IPS-NIHi7 (cell line): ENCODE data around the gene FAM163B.

ENCODE experiments used
- DNase-seq: peaks from one replicate; pipeline ENCODE4 v3.0.0; 2012; ENCODE audit warnings: mixed read lengths; ENCODE audit errors: extremely low spot score

Gene FAM163B

DNA sequence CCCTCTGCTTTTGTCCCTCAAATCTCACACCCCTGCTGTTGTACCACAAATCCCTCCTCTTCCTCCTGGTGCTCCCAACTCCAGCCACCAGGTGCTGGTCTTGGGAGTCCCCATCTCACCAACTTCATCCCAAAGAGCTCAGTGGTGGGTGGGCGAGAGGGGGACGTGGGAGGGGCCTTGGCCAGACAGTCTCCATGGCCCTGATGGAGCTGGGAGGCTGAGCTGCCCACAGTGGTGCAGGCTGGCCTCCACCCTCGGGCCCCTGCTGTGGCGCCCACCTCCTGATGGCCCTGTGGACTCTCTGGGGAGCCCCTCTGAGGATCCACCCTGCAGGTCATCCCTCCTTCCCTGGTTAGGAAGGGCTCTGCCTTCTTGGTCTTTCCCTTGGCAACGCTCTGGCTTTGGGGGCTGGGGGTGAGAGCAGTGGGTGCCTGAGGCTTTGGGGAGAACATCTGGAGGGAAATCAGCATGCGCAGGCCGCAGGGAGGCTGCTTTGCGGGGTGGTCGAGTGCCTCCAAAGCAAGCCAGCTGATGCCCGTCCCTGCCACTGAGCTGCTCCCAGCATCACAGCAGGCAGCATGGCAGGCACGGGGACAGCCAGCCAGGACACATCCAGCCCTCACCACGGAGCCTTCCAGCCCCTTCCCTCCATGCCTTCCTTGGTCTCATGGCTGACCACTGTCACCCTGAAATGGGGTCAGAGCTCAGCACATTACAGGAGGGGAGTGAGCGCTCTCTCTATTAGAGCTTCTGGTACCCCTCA, 7.6 kb upstream of the FAM163B start:
- no peak for DNase-seq

DNA sequence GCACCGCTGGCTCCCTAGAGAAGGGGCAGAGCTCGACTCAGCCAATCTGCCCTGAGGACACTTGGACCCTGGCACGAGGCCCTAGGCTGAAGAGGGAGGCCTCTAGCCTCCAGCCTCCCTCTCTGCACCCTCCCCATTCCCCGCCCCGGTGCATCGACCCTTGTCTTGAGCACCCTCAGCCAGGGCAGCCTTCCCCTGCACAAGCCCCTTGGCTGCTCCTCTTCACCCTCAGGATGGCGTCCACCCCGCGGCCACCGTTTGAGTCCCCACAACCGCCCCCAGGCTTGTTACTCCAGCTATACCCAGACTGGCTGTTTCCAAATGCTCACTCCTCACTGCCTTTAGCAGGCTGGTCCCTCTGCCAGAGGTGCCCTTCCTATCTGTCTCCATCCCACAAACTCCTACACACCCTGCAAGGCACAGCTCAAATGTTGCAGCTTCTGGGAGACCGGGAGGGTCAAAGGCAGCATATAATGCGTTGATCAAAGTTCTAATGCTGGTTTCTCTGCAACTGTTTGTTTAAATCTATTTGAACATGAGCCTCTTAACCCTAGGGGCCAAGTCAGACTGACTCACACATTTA, 6.5 kb upstream of the FAM163B start:
- no peak for DNase-seq

DNA sequence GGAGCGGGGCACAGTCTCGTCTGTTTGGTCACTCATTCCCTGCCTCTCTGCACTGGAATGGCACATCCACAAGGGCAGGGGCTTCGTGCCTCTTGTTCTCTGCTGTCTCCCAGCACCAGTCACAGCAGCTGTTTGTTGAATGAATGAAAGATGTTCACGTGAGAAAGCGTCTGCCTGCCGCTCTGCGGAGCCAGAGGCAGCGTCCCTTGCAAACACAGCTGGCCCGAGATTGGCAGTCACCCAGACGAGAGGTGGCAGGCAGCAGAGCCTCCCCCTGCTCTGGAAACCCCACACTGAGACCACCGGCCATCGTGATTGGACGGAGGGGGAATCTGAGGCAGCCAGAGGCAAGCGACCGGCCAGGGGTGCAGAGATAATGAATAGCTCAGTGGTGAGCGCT, 6.0 kb upstream of the FAM163B start:
- no peak for DNase-seq

GRCh38 chr9:133614678-133615077, 5.5 kb upstream of the FAM163B start:
- no peak for DNase-seq

DNA sequence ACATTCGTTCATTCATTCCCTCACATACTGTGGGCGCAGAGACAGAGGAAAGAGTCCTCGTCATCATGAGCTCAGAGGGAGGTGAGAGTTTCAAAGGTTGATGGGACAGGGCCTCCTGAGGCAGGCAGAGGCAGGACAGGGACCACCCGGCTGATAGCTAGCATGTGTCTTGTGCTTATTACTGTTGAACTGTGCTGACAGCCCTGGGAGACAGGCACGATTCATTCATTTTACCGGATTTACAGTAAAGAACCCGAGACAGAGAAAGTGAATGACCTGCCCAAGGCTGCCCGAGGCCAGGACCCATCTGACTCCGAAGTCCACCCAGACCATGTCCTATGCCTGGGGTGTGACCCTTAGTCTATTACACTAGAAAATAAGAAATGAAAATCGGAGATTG, 4.9 kb upstream of the FAM163B start:
- no peak for DNase-seq

- DNase-seq: no peak
Observed at GRCh38 chr9:133613432-133613831, 4.2 kb upstream of the FAM163B start.

DNA sequence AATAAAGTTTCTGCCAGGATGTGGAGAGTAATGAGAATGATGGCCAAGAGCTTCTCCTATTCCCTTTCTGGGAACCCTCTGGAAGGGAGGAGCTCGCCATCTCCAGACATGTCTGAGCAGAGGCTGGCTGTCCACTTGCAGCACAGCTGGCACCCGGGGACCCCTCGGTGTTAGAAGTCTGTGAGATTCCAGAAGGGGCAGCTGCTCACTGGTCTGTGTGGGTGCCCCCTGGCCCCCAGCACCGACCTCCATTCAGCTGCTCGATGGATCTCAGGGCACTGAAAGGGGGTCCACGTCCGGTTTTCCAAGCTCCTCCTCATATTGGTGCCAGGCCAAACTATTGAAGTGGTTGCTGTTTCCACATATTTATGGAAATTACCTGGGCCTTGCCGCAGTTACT, 3.6 kb upstream of the FAM163B start:
- DNase-seq: no peak

GRCh38 chr9:133612051-133612450, 2.9 kb upstream of the FAM163B start:
- DNase-seq: no peak

GRCh38 chr9:133610845-133611244, 1.7 kb upstream of the FAM163B start:
- no peak for DNase-seq

DNA sequence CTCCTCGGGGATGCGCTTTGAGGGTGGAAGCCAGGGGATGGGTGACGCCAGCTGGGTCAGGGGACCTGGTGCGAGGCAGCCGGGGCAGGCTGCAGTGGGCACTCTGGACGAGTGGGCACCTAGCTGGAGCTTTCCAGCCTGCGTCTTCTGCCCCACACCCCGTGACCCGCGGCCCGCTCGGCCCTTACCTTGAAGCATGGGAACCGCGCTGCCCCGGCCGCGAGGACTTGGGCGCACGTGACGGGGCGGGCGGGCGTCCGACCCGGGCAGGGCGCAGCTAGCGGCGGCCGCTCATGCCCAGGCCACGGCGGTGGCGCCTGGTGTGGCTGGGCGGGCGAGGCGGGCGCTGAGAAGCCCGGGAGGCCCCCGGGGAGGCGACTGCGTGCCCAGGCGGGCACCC, 300 bp downstream of the FAM163B start:
- DNase-seq: no peak

DNA sequence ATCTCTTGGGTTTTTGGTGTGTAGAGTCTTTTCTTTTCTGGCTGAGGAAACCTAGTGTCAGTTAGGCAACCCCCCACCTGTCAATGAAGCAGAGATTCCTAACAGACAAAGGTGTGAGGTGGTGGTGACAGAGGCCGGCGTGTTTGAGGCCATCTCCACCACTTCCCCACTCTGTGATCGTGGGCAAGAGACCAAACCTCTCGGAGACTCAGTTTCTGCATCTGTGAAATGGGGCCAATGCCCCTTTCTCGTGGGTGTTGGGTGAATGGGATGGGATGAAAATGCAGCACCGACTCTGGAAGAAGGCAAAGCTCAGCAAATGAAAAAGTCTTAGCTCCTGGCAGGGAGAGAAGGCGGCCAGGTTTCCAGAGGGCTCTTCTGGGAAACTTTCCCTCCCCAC, 807 bp downstream of the FAM163B start:
- DNase-seq: no peak

DNA sequence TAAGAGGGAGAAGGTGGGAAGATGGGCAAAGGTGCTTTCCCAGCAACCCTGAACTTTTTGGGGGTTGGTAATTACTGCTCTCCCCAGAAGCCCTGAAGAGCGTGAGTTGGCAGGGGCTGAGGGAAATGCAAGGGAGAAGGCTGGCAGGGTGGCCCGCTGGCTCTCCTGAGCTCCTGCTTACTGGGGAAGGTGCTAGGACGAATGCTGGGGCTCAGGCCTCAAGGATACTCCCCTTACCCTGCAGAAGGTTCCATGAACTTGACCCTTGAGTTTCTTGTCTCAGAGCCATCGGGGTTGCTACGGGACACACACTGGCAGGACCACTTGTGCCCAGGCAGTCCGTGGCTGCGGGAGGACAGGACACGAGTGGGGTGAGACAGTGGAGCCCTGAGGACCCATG, 1.2 kb downstream of the FAM163B start:
- no peak for DNase-seq

DNA sequence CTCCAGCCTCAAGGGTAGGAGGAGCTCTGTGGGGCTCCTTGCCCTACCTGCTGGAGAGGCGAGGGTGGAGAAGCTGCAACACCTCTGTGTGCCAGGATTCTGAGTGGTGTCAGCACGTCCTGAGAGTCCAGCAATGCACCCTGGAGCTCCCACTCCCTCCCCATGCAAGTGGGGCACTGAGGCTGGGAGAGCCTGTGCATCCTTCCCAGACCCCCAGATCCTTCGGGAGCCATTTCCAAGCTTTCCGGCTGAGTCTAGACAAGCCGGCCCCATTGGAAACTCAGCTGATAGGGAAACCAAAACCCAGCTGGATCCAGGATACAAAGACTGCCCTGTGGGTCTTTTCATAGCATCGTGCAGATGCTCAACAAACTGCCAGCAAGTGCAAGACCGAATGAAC, 1.8 kb downstream of the FAM163B start:
- no peak for DNase-seq

GRCh38 chr9:133606708-133607025, 2.5 kb downstream of the FAM163B start:
- DNase-seq: no peak

- DNase-seq: no peak
Observed at GRCh38 chr9:133605856-133606707, 3.1 kb downstream of the FAM163B start.

GRCh38 chr9:133605446-133605845, 3.7 kb downstream of the FAM163B start:
- no peak for DNase-seq

DNA sequence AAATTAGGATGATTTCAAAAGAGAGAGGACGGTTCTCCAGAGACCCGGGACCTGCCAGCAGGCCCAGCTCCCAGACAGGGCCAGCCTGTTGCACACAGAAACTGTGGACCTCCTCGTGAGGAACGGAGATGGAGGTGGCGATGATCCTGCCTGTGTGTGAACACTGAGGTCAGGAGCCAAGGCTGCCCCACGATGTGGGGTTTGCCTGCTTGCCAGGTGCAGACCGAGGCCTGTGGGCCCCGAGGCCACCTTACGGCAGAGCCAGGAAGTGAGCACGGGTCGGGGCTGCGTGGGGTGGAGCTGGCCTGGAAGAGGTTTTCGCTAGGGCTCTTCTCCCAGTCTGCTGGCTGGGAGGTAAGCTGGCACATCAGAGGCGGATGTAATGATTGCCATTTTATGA, 4.3 kb downstream of the FAM163B start:
- no peak for DNase-seq

DNA sequence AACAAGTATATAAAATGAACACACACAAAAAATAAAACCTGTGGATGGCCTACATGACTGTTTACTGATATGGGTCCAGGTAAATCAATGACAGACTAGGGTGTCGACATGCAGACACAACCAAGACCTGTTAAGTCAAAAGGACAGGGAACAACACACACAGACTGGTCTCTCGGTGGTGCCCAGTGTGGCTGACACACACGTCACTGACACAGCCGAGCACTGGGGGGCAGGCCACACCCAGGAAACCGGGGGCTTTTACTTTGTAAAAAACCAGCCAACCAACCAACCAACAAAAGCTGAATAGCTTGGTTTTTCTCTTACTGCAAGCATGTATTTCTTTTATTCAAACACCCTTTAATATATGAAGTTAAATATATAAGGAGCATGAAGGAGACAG, 5.0 kb downstream of the FAM163B start:
- DNase-seq: no peak

DNA sequence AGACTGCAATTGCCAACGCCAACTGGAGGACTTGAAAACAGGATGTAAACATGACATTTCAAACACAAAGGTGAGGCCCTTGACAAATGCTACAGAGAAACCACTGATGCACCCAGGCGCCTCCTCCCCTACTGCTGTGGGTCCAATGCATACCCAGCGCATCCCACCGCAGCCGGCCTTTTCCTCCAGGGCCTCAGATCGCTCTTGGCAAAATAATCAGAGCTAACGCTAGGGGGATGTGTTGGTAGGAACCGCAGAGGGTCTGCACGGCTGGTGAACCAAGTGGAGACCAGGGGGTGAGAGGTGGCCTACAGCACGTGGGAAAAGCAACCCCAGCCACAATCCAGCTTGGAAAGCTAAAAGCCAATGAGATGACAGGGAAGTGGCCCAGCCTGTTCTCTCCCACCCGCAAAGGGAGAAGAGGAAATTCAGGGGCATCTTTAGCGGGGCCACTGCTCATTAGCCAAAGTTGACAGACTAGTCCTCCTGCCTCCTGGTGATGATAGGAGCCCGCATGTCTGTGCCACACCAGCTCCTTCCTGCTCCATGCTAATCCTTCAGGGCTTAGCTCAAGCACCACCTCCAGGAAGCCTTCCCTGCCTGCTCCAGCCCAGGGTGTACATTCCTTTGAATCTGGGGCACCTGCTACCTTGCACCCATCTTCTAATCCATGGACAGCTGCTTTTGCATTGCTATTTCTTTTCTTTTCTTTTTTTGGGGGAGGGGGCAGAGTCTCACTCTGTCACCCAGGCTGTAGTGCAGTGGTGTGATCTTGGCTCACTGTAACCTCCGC, 5.9 kb downstream of the FAM163B start:
- DNase-seq: peak; percentile 70

DNA sequence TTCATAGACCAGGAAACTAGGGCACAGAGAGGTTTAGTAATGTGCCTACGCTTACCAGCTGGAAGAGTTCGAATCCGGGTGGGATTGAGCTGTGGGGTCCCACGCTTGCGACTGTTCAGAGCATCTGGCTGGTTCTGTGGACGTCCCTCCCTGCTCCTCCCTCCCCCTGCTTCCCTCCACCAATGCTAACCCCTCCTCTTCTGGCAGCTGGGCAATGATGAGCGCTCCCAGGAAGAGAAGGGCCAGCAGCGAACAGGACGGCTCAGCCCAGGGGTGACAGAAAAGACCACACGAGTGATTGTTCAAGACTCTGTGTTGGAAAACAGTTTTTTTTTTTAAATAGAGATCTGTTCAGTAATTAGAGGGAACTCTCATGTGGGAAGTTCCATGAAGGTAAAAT, 6.9 kb downstream of the FAM163B start:
- DNase-seq: no peak

- DNase-seq: no peak
Observed at GRCh38 chr9:133601746-133602145, 7.4 kb downstream of the FAM163B start.

GRCh38 chr9:133600739-133601138, 8.4 kb downstream of the FAM163B start:
- no peak for DNase-seq
